HG03571 (cell line): ENCODE measurements around the gene CASK.
"Not testable (repeated sequence)": the region's sequence is repeated elsewhere in the genome, so short reads cannot be mapped to it uniquely, and the experiment has no call there.

Experiments
- ATAC-seq: cut with Tn5 transposase; IDR thresholded peaks from one replicate; pipeline ENCODE4 v1.9.1; 2021; ENCODE audit not compliant: unreplicated experiment

CASK gene

GRCh38 chrX:41703574-41704029, 219.8 kb downstream of the CASK start:
- no peak for ATAC-seq

- ATAC-seq: no peak
Measured at GRCh38 chrX:41695426-41695825, 227.9 kb downstream of the CASK start.

- no peak for ATAC-seq
Measured at GRCh38 chrX:41693024-41693423, 230.3 kb downstream of the CASK start.

GRCh38 chrX:41692162-41692749, 231.1 kb downstream of the CASK start:
- no peak for ATAC-seq

GRCh38 chrX:41689711-41690110, 233.6 kb downstream of the CASK start:
- no peak for ATAC-seq

- no peak for ATAC-seq
Measured at GRCh38 chrX:41688835-41689234, 234.5 kb downstream of the CASK start, which contains the start of gene GPR34. Gene GPR34 (plus strand): TSS chrX:41688973. CDS start chrX:41695634, 6,661 bp downstream.

GRCh38 chrX:41688156-41688555, 235.2 kb downstream of the CASK start:
- no peak for ATAC-seq

GRCh38 chrX:41686788-41687187, 236.6 kb downstream of the CASK start:
- ATAC-seq: no peak

GRCh38 chrX:41684940-41685339, 238.4 kb downstream of the CASK start:
- no peak for ATAC-seq

GRCh38 chrX:41684138-41684537, 239.2 kb downstream of the CASK start:
- ATAC-seq: no peak

GRCh38 chrX:41677183-41678060, 245.9 kb downstream of the CASK start:
- ATAC-seq: no peak

GRCh38 chrX:41676361-41676760, 247.0 kb downstream of the CASK start:
- not testable (repeated sequence) for ATAC-seq

GRCh38 chrX:41672643-41673042, 250.7 kb downstream of the CASK start:
- no peak for ATAC-seq

GRCh38 chrX:41671082-41671481, 252.3 kb downstream of the CASK start:
- ATAC-seq: peak; percentile 57

GRCh38 chrX:41670112-41670511, 253.2 kb downstream of the CASK start:
- ATAC-seq: no peak

- no peak for ATAC-seq
Measured at GRCh38 chrX:41667631-41668030, 255.7 kb downstream of the CASK start.

- no peak for ATAC-seq
Measured at GRCh38 chrX:41666251-41666650, 257.1 kb downstream of the CASK start.

- ATAC-seq: no peak
Measured at GRCh38 chrX:41665686-41666085, 257.7 kb downstream of the CASK start.

- no peak for ATAC-seq
Measured at GRCh38 chrX:41664908-41665307, 258.4 kb downstream of the CASK start.

GRCh38 chrX:41664375-41664901, 258.9 kb downstream of the CASK start:
- ATAC-seq: peak; percentile 75

- ATAC-seq: no peak
Measured at GRCh38 chrX:41661366-41662095, 261.8 kb downstream of the CASK start.
